Measurements from ENCODE around the gene TEDDM1.

DNA sequence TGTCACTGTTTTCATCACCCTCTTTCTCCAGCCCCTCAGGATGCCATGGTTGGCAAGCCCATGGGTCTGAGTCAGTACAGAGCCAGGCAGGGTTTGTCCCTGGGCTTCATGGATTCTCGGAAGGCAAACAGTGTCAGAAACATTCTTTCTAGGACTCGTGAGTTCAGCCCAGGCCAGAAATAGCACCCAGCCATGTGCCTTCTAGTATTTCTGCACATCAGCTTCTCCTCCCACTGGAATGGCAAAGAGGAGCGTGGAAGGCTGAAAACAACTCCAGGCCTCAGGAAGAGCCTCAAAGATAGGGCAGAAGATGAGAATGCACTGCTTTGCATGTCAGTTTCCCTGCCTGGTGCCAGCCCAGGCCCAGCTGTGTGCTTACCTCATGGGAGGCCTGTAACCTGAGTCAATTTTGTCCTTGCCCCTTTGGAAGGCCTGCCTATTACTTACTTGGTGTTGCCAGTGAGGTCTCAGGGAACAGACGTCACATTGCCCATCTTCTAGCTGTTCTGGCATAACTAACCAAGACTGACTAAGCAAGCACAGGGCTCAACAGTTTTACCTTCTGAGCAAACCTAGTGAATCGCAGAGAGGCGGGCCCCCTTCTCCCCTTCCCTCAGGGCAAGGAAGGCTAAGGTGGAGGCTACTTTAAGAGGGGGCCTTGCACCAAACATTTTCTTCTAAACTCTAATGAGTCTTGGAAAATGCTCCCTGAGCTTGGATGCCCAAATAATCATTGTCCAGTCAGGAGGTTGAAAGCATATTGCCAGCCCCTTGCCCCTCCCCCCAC, 51.3 kb downstream of the TEDDM1 start:
- no peak for TF ChIP-seq CEBPB (IDR thresholded peaks at IDR 0.05; ENCODE audit: borderline replicate concordance in 1 of 2, low read depth in 2 of 2, low read length in 2 of 2)
- TF ChIP-seq, protein P1, sequence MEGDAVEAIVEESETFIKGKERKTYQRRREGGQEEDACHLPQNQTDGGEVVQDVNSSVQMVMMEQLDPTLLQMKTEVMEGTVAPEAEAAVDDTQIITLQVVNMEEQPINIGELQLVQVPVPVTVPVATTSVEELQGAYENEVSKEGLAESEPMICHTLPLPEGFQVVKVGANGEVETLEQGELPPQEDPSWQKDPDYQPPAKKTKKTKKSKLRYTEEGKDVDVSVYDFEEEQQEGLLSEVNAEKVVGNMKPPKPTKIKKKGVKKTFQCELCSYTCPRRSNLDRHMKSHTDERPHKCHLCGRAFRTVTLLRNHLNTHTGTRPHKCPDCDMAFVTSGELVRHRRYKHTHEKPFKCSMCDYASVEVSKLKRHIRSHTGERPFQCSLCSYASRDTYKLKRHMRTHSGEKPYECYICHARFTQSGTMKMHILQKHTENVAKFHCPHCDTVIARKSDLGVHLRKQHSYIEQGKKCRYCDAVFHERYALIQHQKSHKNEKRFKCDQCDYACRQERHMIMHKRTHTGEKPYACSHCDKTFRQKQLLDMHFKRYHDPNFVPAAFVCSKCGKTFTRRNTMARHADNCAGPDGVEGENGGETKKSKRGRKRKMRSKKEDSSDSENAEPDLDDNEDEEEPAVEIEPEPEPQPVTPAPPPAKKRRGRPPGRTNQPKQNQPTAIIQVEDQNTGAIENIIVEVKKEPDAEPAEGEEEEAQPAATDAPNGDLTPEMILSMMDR (IDR thresholded peaks at IDR 0.05 in 2 of 3, conservative IDR thresholded peaks at IDR 0.05 in 1 of 3; ENCODE audit: control insufficient read depth in 2 of 3, extremely low read depth in 1 of 3, insufficient read depth in 1 of 3, low read depth in 3 of 3, low read length in 3 of 3) = no peak
- TF ChIP-seq RFX5 (IDR thresholded peaks at IDR 0.05; ENCODE audit: low read depth, low read length) = no peak
- no peak for TF ChIP-seq TAF1 (IDR thresholded peaks at IDR 0.05; ENCODE audit: borderline replicate concordance, low read depth, low read length)
- TF ChIP-seq TCF12 (IDR thresholded peaks at IDR 0.05; ENCODE audit: low read depth, low read length) = no peak
- TF ChIP-seq SREBF1 (IDR thresholded peaks at IDR 0.05; ENCODE audit: low read length) = no peak
- no peak for TF ChIP-seq MTA3 (IDR thresholded peaks at IDR 0.05; ENCODE audit: borderline replicate concordance, low read length)
- no peak for TF ChIP-seq EZH2 (IDR thresholded peaks at IDR 0.05; ENCODE audit: borderline replicate concordance, control insufficient read depth, low read depth, low read length)
- no peak for TF ChIP-seq BHLHE40 (IDR thresholded peaks at IDR 0.05; ENCODE audit: borderline replicate concordance in 1 of 2, low read depth in 2 of 2, low read length in 1 of 2)
